Activated CD8-positive, alpha-beta memory T cell treated with anti-CD3 and anti-CD28 coated beads, Interleukin-2, amount 10 ng/mL, durations not matched to agents 7 days and 5 days (primary cell): ENCODE data around the gene FDX2. TPM values are rescaled to one million over a fixed set of nuclear protein-coding genes. Genes with fewer than 3 reads are reported as not detected.

Experiments
- ATAC-seq: fragments of 150-1000 bp; cut with Tn5 transposase; one replicate; pipeline ENCODE4 v1.10.0; 2021; ENCODE audit warnings: moderate library complexity
- CTCF ChIA-PET: fragments of 350-600 bp; sonication (Branson Sonifier 250); formaldehyde crosslinking; loops from one replicate; lab custom pipeline; 2021; ENCODE audit warnings: antibody characterized with exemption; lab: Charles Lee
- DNase-seq: peaks from one replicate; pipeline ENCODE4 v3.0.0-alpha.2; 2020
- H3K27ac Mint-ChIP-seq: one replicate; pipeline ENCODE4 v1.8.0; 2021; ENCODE audit warnings: mild to moderate bottlenecking, mixed read lengths
- H3K27me3 Mint-ChIP-seq: one replicate; pipeline ENCODE4 v1.8.0; 2021; ENCODE audit warnings: mixed read lengths
- H3K36me3 Mint-ChIP-seq: one replicate; pipeline ENCODE4 v1.8.0; 2021; ENCODE audit warnings: mild to moderate bottlenecking, mixed read lengths
- H3K4me1 Mint-ChIP-seq: one replicate; pipeline ENCODE4 v1.8.0; 2021; ENCODE audit warnings: mixed read lengths
- H3K4me3 Mint-ChIP-seq: one replicate; pipeline ENCODE4 v1.8.0; 2021; ENCODE audit warnings: mild to moderate bottlenecking, moderate library complexity, mixed read lengths
- H3K9me3 Mint-ChIP-seq: one replicate; pipeline ENCODE4 v1.8.0; 2022; ENCODE audit warnings: low read depth, mixed read lengths
- total RNA-seq, 2 experiments: library from RNA; stranded (reverse); gene quantifications; one replicate each; pipeline ENCODE4 v1.2.3, GENCODE V29; 2021

The FDX2 gene
- total RNA-seq, 2 experiments from 2014 or later: 7.4 to 11.1 TPM

GRCh38 chr19:10268071-10268470, 47.7 kb downstream of the FDX2 start:
- no peak for ATAC-seq
- H3K4me3 Mint-ChIP-seq: no peak overlapping the region
- peaks cover 27% of the 10 kb centered on the region for H3K4me1 Mint-ChIP-seq
- H3K9me3 Mint-ChIP-seq: no peaks in the 10 kb centered on the region
- H3K36me3 Mint-ChIP-seq: peaks cover 4% of the 10 kb centered on the region
- H3K27ac Mint-ChIP-seq: no peak overlapping the region
- no peaks in the 10 kb centered on the region for H3K27me3 Mint-ChIP-seq
- CTCF ChIA-PET: interaction anchor here (0.6 to 7.5 kb wide), 9 partner anchors 10 to 124 kb away, joined by 3 to 320 read pairs (median 27); partner anchors contain the start of genes MRPL4 and TYK2
- no peak for DNase-seq

- no peaks in the 10 kb centered on the region for H3K9me3 Mint-ChIP-seq
- CTCF ChIA-PET: interaction anchor here (0.7 to 7.5 kb wide), 6 partner anchors 9 to 286 kb away, joined by 3 to 320 read pairs (median 62); partner anchors contain the start of gene TYK2
- DNase-seq (no peak), ATAC-seq (no peak)
- peaks cover 17% of the 10 kb centered on the region for H3K4me1 Mint-ChIP-seq
- no peaks in the 10 kb centered on the region for H3K36me3 Mint-ChIP-seq
- no peak overlapping the region for H3K27ac Mint-ChIP-seq
- no peak overlapping the region for H3K4me3 Mint-ChIP-seq
- H3K27me3 Mint-ChIP-seq: no peaks in the 10 kb centered on the region
Measured at GRCh38 chr19:10266706-10267105, 49.1 kb downstream of the FDX2 start.

- no peaks in the 10 kb centered on the region for H3K27me3 Mint-ChIP-seq
- CTCF ChIA-PET: interaction anchor here (1.2 to 14.8 kb wide), 3 partner anchors 8 to 162 kb away, joined by 4 to 339 read pairs (median 6); partner anchors contain the start of gene ICAM1
- H3K4me1 Mint-ChIP-seq: peaks cover 25% of the 10 kb centered on the region
- H3K9me3 Mint-ChIP-seq: no peaks in the 10 kb centered on the region
- H3K4me3 Mint-ChIP-seq: no peak overlapping the region
- H3K36me3 Mint-ChIP-seq: peaks cover 11% of the 10 kb centered on the region
- no peak overlapping the region for H3K27ac Mint-ChIP-seq
- no peak for ATAC-seq
- DNase-seq: no peak
Measured at GRCh38 chr19:10262771-10263170, 53.0 kb downstream of the FDX2 start.

GRCh38 chr19:10260141-10260584, 55.7 kb downstream of the FDX2 start:
- DNase-seq: peak; percentile 60
- peaks cover 28% of the 10 kb centered on the region for H3K36me3 Mint-ChIP-seq
- H3K4me3 Mint-ChIP-seq: no peak overlapping the region
- H3K27ac Mint-ChIP-seq: peak overlapping the region; percentile 81
- H3K4me1 Mint-ChIP-seq: peaks cover 32% of the 10 kb centered on the region
- H3K27me3 Mint-ChIP-seq: no peaks in the 10 kb centered on the region
- no peaks in the 10 kb centered on the region for H3K9me3 Mint-ChIP-seq
- ATAC-seq: peak; percentile 50
- CTCF ChIA-PET: interaction anchor here (0.8 to 14.8 kb wide), 25 partner anchors 9 to 439 kb away, joined by 3 to 339 read pairs (median 6); partner anchors contain the start of genes CDC37, DNMT1, ICAM1 and ICAM4

Other genes with a start within 250 kb of the FDX2 start
- gene SHFL, start 229.7 kb downstream of the FDX2 start, total RNA-seq: 100 to 1,000 TPM in 1 of 2 experiments, 10 to 100 TPM in 1; 95.3 to 146 TPM
- 1 to 10 TPM; 2.7 to 3.3 TPM for gene ANGPTL6, start 213.3 kb downstream of the FDX2 start, total RNA-seq
- gene PPAN, start 209.7 kb downstream of the FDX2 start, total RNA-seq: 100 to 1,000 TPM in 1 of 2 experiments, 10 to 100 TPM in 1; 98.5 to 115 TPM
- 10 to 100 TPM; 36.0 to 43.7 TPM for gene P2RY11, start 204.3 kb downstream of the FDX2 start, total RNA-seq
- gene EIF3G, start 196.1 kb downstream of the FDX2 start, total RNA-seq: 100 to 1,000 TPM; 216 to 256 TPM
- gene DNMT1, start 121.1 kb downstream of the FDX2 start, total RNA-seq: 100 to 1,000 TPM; 433 to 500 TPM
- gene S1PR2, start 84.7 kb downstream of the FDX2 start, total RNA-seq: 1 to 10 TPM; 6.1 to 8.5 TPM
- gene MRPL4, start 63.8 kb downstream of the FDX2 start, total RNA-seq: 100 to 1,000 TPM in 1 of 2 experiments, 10 to 100 TPM in 1; 85.4 to 112 TPM
- 10 to 100 TPM; 17.7 to 31.5 TPM for gene ICAM1, start 44.9 kb downstream of the FDX2 start, total RNA-seq
- under 1 TPM; 0.89 to 0.99 TPM for gene ICAM4, start 29.1 kb downstream of the FDX2 start, total RNA-seq
- under 1 TPM; 0.41 to 0.84 TPM for gene ICAM5, start 26.1 kb downstream of the FDX2 start, total RNA-seq
- gene ZGLP1, start 6.2 kb downstream of the FDX2 start, total RNA-seq: 1 to 10 TPM in 1 of 2 experiments, under 1 TPM in 1; 0.93 to 3.3 TPM
- gene RAVER1, start 17.5 kb upstream of the FDX2 start, total RNA-seq: 10 to 100 TPM; 87.0 to 87.8 TPM
- 100 to 1,000 TPM; 169 to 192 TPM for gene ICAM3, start 23.6 kb upstream of the FDX2 start, total RNA-seq
- gene TYK2, start 64.6 kb upstream of the FDX2 start, total RNA-seq: 100 to 1,000 TPM; 277 to 296 TPM
- 100 to 1,000 TPM; 283 to 309 TPM for gene CDC37, start 87.5 kb upstream of the FDX2 start, total RNA-seq
- 100 to 1,000 TPM in 1 of 2 experiments, 10 to 100 TPM in 1; 74.9 to 103 TPM for gene PDE4A, start 104.5 kb upstream of the FDX2 start, total RNA-seq
- 100 to 1,000 TPM in 1 of 2 experiments, 10 to 100 TPM in 1; 99.8 to 104 TPM for gene KEAP1, start 187.3 kb upstream of the FDX2 start, total RNA-seq
- gene S1PR5, start 201.4 kb upstream of the FDX2 start, total RNA-seq: 1 to 10 TPM in 1 of 2 experiments, under 1 TPM in 1; 0.14 to 1.4 TPM
- 10 to 100 TPM; 48.3 to 57.8 TPM for gene ATG4D, start 227.9 kb upstream of the FDX2 start, total RNA-seq
- gene KRI1, start 250.0 kb upstream of the FDX2 start, total RNA-seq: 10 to 100 TPM; 68.1 to 72.2 TPM